ENCODE results near the gene LRR1.
A peak's percentile ranks its signal among the peaks of the same experiment; 100 is the strongest.
"Not testable (repeated sequence)": the region's sequence is repeated elsewhere in the genome, so short reads cannot be mapped to it uniquely, and the experiment has no call there.

Gene LRR1

DNA sequence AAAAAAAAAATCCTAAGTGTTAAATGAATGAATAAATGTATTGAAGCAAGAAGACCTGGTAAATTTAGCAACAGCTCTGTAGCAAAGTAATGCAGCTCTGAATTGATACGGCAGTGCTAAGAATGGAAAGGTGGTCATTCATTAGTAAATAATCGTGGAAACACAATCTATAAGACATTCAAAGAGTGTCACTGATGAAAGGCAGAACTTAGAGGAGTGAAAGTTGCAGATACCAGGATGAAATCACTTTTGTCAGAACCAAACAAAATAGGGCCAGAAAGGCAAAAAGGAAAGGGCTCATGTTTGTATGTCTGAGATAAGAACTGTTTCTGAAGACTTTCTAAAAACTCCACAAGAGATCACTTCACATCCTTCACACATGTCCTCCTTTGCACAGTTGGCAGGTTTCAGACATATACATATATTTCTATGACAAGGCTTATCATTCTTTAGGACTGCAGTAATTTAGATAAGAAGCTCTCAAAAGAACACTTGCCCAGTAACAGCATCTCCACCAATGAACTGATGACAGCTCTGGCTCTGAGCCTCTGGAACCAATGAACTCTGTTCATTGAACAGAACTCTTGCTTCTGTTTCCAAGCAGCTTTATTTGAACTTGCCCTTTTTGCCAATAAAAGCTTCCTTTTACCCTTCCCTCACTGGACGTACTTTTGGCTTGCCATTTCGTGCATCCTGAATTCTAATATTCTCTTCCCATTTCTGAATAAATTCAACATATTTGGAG lies 4.2 kb upstream of the LRR1 start:
- H3K27ac Mint-ChIP-seq (ENCODE audit: low read depth), result no peak overlapping the region
- peaks cover 8% of the 10 kb centered on the region for H3K4me1 Mint-ChIP-seq
- H3K36me3 Mint-ChIP-seq (ENCODE audit: insufficient read depth), result peaks cover 7% of the 10 kb centered on the region
- H3K4me3 Mint-ChIP-seq, result no peak overlapping the region
- H3K9me3 Mint-ChIP-seq, result no peaks in the 10 kb centered on the region
- DNase-seq (ENCODE audit: low spot score in 2 of 2) (no peak), ATAC-seq (replicated peaks; ENCODE audit: extremely low read depth, poor library complexity, severe bottlenecking) (no peak)
- no peaks in the 10 kb centered on the region for H3K27me3 Mint-ChIP-seq

GRCh38 chr14:49598189-49598484 lies 603 bp upstream of the LRR1 start:
- H3K4me3 Mint-ChIP-seq, result peak overlapping the region; percentile 98
- no peaks in the 10 kb centered on the region for H3K27me3 Mint-ChIP-seq
- no peak for ATAC-seq (replicated peaks; ENCODE audit: extremely low read depth, poor library complexity, severe bottlenecking)
- no peaks in the 10 kb centered on the region for H3K9me3 Mint-ChIP-seq
- H3K36me3 Mint-ChIP-seq (ENCODE audit: insufficient read depth), result peaks cover 17% of the 10 kb centered on the region
- DNase-seq (ENCODE audit: low spot score in 2 of 2), result no peak
- peaks cover 15% of the 10 kb centered on the region for H3K4me1 Mint-ChIP-seq
- H3K27ac Mint-ChIP-seq (ENCODE audit: low read depth), result peak overlapping the region; percentile 97

- no peaks in the 10 kb centered on the region for H3K9me3 Mint-ChIP-seq
- ATAC-seq (replicated peaks; ENCODE audit: extremely low read depth, poor library complexity, severe bottlenecking) (no peak), DNase-seq (ENCODE audit: low spot score in 2 of 2) (no peak)
- no peaks in the 10 kb centered on the region for H3K27me3 Mint-ChIP-seq
- H3K36me3 Mint-ChIP-seq (ENCODE audit: insufficient read depth), result peaks cover 16% of the 10 kb centered on the region
- no peak overlapping the region for H3K4me3 Mint-ChIP-seq
- H3K27ac Mint-ChIP-seq (ENCODE audit: low read depth), result no peak overlapping the region
- H3K4me1 Mint-ChIP-seq, result no peaks in the 10 kb centered on the region
These were observed 8.8 kb downstream of the LRR1 start for GRCh38 chr14:49607583-49607982.

- DNase-seq (ENCODE audit: low spot score in 2 of 2) (no peak), ATAC-seq (replicated peaks; ENCODE audit: extremely low read depth, poor library complexity, severe bottlenecking) (no peak)
- Mint-ChIP-seq H3K4me1 (peaks cover under 1% of the 10 kb centered on the region), H3K27ac (ENCODE audit: low read depth) (no peak overlapping the region), H3K27me3 (no peaks in the 10 kb centered on the region), H3K36me3 (ENCODE audit: insufficient read depth) (peaks cover 12% of the 10 kb centered on the region), H3K9me3 (no peaks in the 10 kb centered on the region), H3K4me3 (no peak overlapping the region)
These were observed 13.5 kb downstream of the LRR1 start for GRCh38 chr14:49612251-49612650.

DNA sequence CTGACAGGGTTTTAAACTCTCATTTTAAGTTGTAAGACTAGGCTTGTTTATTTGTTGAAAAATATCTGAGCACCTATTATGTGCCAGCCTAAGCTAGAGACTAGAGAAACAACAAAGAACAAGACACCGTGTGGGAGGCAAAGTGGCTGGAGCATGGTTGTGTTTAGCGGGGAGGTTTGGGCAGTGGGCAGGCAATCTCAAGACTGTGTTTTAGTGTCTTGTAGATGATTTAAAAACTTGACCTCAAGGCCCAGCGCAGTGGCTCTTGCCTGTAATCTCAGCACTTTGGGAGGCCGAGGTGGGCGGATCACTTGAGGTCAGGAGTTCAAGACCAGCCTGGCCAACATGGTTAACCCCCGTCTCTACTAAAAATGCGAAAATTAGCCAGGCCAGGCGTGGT lies 13.9 kb downstream of the LRR1 start:
- Mint-ChIP-seq H3K27ac (ENCODE audit: low read depth) (no peak overlapping the region), H3K9me3 (no peaks in the 10 kb centered on the region), H3K4me3 (no peak overlapping the region), H3K36me3 (ENCODE audit: insufficient read depth) (peaks cover 15% of the 10 kb centered on the region), H3K27me3 (no peaks in the 10 kb centered on the region), H3K4me1 (peaks cover 4% of the 10 kb centered on the region)
- ATAC-seq (replicated peaks; ENCODE audit: extremely low read depth, poor library complexity, severe bottlenecking) (no peak), DNase-seq (ENCODE audit: low spot score in 2 of 2) (no peak)

DNA sequence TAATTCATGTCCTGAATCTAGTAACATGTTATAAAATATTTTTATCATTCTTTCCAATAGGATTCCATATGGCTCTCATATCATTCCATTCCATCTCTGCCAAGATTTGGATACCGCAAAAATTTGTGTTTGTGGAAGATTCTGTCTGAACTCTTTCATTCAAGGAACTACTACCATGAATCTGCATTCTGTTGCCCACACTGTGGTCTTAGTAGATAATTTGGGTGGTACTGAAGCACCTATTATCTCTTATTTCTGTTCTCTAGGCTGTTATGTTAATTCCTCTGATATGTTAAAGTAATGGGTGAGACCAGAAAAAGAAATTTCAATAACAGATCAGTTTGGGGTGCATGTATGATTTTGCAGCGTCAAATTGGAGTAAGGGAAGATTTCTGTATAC lies 15.5 kb downstream of the LRR1 start:
- no peaks in the 10 kb centered on the region for H3K27me3 Mint-ChIP-seq
- no peak overlapping the region for H3K27ac Mint-ChIP-seq (ENCODE audit: low read depth)
- peaks cover 30% of the 10 kb centered on the region for H3K36me3 Mint-ChIP-seq (ENCODE audit: insufficient read depth)
- no peak overlapping the region for H3K4me3 Mint-ChIP-seq
- no peak for ATAC-seq (replicated peaks; ENCODE audit: extremely low read depth, poor library complexity, severe bottlenecking)
- H3K9me3 Mint-ChIP-seq, result no peaks in the 10 kb centered on the region
- DNase-seq (ENCODE audit: low spot score in 2 of 2), result no peak
- peaks cover 17% of the 10 kb centered on the region for H3K4me1 Mint-ChIP-seq

DNA sequence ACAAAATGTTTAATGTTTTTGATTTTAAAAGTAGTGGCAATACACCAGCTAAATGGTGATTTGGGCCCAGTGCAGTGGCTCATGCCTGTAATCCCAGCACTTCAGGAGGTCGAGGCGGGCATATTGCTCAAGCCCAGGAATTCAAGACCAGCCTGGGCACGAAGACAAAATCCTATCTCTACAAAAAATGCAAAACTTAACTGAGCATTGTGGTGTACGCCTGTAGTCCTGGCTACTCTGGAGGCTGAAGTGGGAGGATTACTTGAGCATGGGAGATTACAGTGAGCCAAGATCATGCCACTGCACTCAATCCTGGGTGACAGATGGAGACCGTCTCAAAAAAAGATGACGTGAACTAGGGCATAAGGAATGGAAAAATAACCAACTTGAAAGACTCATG lies 17.0 kb downstream of the LRR1 start:
- no peak overlapping the region for H3K4me3 Mint-ChIP-seq
- ATAC-seq (replicated peaks; ENCODE audit: extremely low read depth, poor library complexity, severe bottlenecking) (no peak), DNase-seq (ENCODE audit: low spot score in 2 of 2) (no peak)
- peaks cover 26% of the 10 kb centered on the region for H3K4me1 Mint-ChIP-seq
- peak overlapping the region; percentile 71 for H3K27ac Mint-ChIP-seq (ENCODE audit: low read depth)
- peaks cover 43% of the 10 kb centered on the region for H3K36me3 Mint-ChIP-seq (ENCODE audit: insufficient read depth)
- no peaks in the 10 kb centered on the region for H3K9me3 Mint-ChIP-seq
- no peaks in the 10 kb centered on the region for H3K27me3 Mint-ChIP-seq

- Mint-ChIP-seq H3K4me3 (no peak overlapping the region), H3K9me3 (no peaks in the 10 kb centered on the region), H3K27ac (ENCODE audit: low read depth) (peak overlapping the region; percentile 100), H3K36me3 (ENCODE audit: insufficient read depth) (peaks cover 50% of the 10 kb centered on the region), H3K4me1 (peaks cover 44% of the 10 kb centered on the region), H3K27me3 (no peaks in the 10 kb centered on the region)
- no peak for DNase-seq (ENCODE audit: low spot score in 2 of 2)
- ATAC-seq (replicated peaks; ENCODE audit: extremely low read depth, poor library complexity, severe bottlenecking), result no peak
These were observed 19.2 kb downstream of the LRR1 start for GRCh38 chr14:49617852-49618519.

GRCh38 chr14:49619273-49619672 lies 20.5 kb downstream of the LRR1 start:
- Mint-ChIP-seq H3K4me1 (peaks cover 48% of the 10 kb centered on the region), H3K36me3 (ENCODE audit: insufficient read depth) (peaks cover 50% of the 10 kb centered on the region), H3K4me3 (peak overlapping the region; percentile 97), H3K27ac (ENCODE audit: low read depth) (peak overlapping the region; percentile 100)
- not testable (repeated sequence) for ATAC-seq (replicated peaks; ENCODE audit: extremely low read depth, poor library complexity, severe bottlenecking); H3K27me3 Mint-ChIP-seq; H3K9me3 Mint-ChIP-seq; DNase-seq (ENCODE audit: low spot score in 2 of 2)

- peaks cover 50% of the 10 kb centered on the region for H3K4me1 Mint-ChIP-seq
- H3K9me3 Mint-ChIP-seq, result no peaks in the 10 kb centered on the region
- no peaks in the 10 kb centered on the region for H3K27me3 Mint-ChIP-seq
- no peak for DNase-seq (ENCODE audit: low spot score in 2 of 2)
- peaks cover 51% of the 10 kb centered on the region for H3K36me3 Mint-ChIP-seq (ENCODE audit: insufficient read depth)
- H3K27ac Mint-ChIP-seq (ENCODE audit: low read depth), result peak overlapping the region; percentile 100
- ATAC-seq (replicated peaks; ENCODE audit: extremely low read depth, poor library complexity, severe bottlenecking), result peak; percentile 0
- H3K4me3 Mint-ChIP-seq, result peak overlapping the region; percentile 97
These were observed 21.0 kb downstream of the LRR1 start for GRCh38 chr14:49619730-49620129.

GRCh38 chr14:49620182-49621113 lies 21.7 kb downstream of the LRR1 start, which contains the start of the genes MGAT2 and RPL36AL:
TSS of gene MGAT2 (plus strand) at chr14:49620799. CDS start at chr14:49621269, 470 bp downstream.
TSS of gene RPL36AL (minus strand) at chr14:49620626. CDS start at chr14:49619104, 1,522 bp downstream.
- DNase-seq (ENCODE audit: low spot score in 2 of 2), result peak; percentile 89 to 91
- Mint-ChIP-seq H3K9me3 (no peaks in the 10 kb centered on the region), H3K27me3 (no peaks in the 10 kb centered on the region), H3K36me3 (ENCODE audit: insufficient read depth) (peaks cover 51% of the 10 kb centered on the region), H3K4me3 (peak within 1 kb of the TSS; percentile 97), H3K27ac (ENCODE audit: low read depth) (peak within 1 kb of the TSS; percentile 100), H3K4me1 (peaks cover 51% of the 10 kb centered on the region)
- ATAC-seq (replicated peaks; ENCODE audit: extremely low read depth, poor library complexity, severe bottlenecking), result peak; percentile 79

- DNase-seq (ENCODE audit: low spot score in 2 of 2) (no peak), ATAC-seq (replicated peaks; ENCODE audit: extremely low read depth, poor library complexity, severe bottlenecking) (peak; percentile 7)
- H3K36me3 Mint-ChIP-seq (ENCODE audit: insufficient read depth), result peaks cover 52% of the 10 kb centered on the region
- H3K27me3 Mint-ChIP-seq, result no peaks in the 10 kb centered on the region
- H3K27ac Mint-ChIP-seq (ENCODE audit: low read depth), result peak overlapping the region; percentile 100
- peak overlapping the region; percentile 97 for H3K4me3 Mint-ChIP-seq
- no peaks in the 10 kb centered on the region for H3K9me3 Mint-ChIP-seq
- peaks cover 55% of the 10 kb centered on the region for H3K4me1 Mint-ChIP-seq
These were observed 22.6 kb downstream of the LRR1 start for GRCh38 chr14:49621114-49621881.
